K562 (cell line): ENCODE data around the gene MAP1A. TPM values are rescaled to one million over a fixed set of nuclear protein-coding genes. Genes with fewer than 3 reads are reported as not detected.
A peak's percentile ranks its signal among the peaks of the same experiment; 100 is the strongest.

Experiments used
- ATAC-seq: fragments of 200-7000 bp; cut with Tn5 transposase; 3 replicates; pipeline ENCODE4 v1.9.1; 2020; ENCODE audit warnings: moderate library complexity
- BruUV-seq: library from RNA; stranded (reverse); fragments of 400-500 nt; replicated peaks from 2 replicates; lab custom pipeline; 2021; lab: Mats Ljungman, UMichigan
- CTCF ChIA-PET: fragments of 300-600 bp; formaldehyde crosslinking; extraction: SDS; loops from one replicate; lab custom pipeline; 2021; ENCODE audit warnings: low intra/inter-chr PET ratio; lab: Yijun Ruan, JAX
- POLR2A ChIA-PET: fragments of 300-600, 350-650 bp; sonication (Branson Sonifier 250); formaldehyde crosslinking; extraction: SDS; loops from one replicate; lab custom pipeline; 2021; ENCODE audit warnings: antibody characterized with exemption, inconsistent platforms; lab: Yijun Ruan, JAX
- DNase-seq, 4 experiments: peaks; one replicate each; pipeline versions ENCODE4 v3.0.0 to v3.0.0-alpha.2; 2011 to 2018; ENCODE audit warnings: low spot score in 3 of 4, mixed read lengths in 3 of 4; ENCODE audit errors: extremely low read depth in 1 of 4
- FAIRE-seq: peaks from 2 replicates; lab custom pipeline; 2011; peaks lifted over from hg19 to GRCh38; lab: Jason Lieb, UNC
- H2AFZ ChIP-seq: 2 replicates; pipeline ENCODE4 v1.6.0; 2011; ENCODE audit warnings: low read depth, low read length, control low read depth, inconsistent platforms
- H3K27ac ChIP-seq: fragments of 200-600 bp; 3 replicates; pipeline ENCODE4 v1.8.0; 2011; ENCODE audit warnings: low read depth, mild to moderate bottlenecking, control low read depth, inconsistent platforms, low read length, moderate library complexity, mixed read lengths; ENCODE audit errors: extremely low read depth
- H3K27me3 ChIP-seq, 2 experiments: fragments of 300-600 bp in 1 of 2; 2 replicates in 1 of 2; 3 replicates in 1 of 2; pipeline versions ENCODE4 v1.6.0 to v1.8.0; 2011; ENCODE audit warnings: inconsistent platforms in 2 of 2, low read length in 2 of 2, mild to moderate bottlenecking in 1 of 2, mixed read lengths in 1 of 2, moderate library complexity in 1 of 2; ENCODE audit not compliant: control insufficient read depth in 2 of 2, insufficient read depth in 2 of 2
- H3K36me3 ChIP-seq: fragments of 300-600 bp; 3 replicates; pipeline ENCODE4 v1.8.0; 2011; ENCODE audit warnings: mild to moderate bottlenecking, low read length, inconsistent platforms; ENCODE audit not compliant: control insufficient read depth, insufficient read depth
- H3K4me1 ChIP-seq, 2 experiments: fragments of 200-600 bp in 1 of 2; replicated peaks in 1 of 2; 2 replicates in 1 of 2; 3 replicates in 1 of 2; pipeline versions ENCODE4 v1.5.1 to v1.8.0; 2011; ENCODE audit warnings: inconsistent platforms in 2 of 2, low read length in 2 of 2, mild to moderate bottlenecking in 1 of 2, mixed read lengths in 1 of 2, moderate library complexity in 1 of 2; ENCODE audit not compliant: control insufficient read depth in 2 of 2, insufficient read depth in 2 of 2
- H3K4me2 ChIP-seq: 2 replicates; pipeline ENCODE4 v1.6.1; 2011; ENCODE audit warnings: low read length, control low read depth, inconsistent platforms, mixed read lengths; ENCODE audit not compliant: insufficient read depth
- H3K4me3 ChIP-seq: fragments of 200-600 bp; sonication (generic), shearing (Covaris generic); 2 replicates; pipeline ENCODE4 v1.5.1; 2016; ENCODE audit warnings: control low read depth, inconsistent platforms
- H3K79me2 ChIP-seq: fragments of 200-600 bp; 3 replicates; pipeline ENCODE4 v1.8.0; 2011; ENCODE audit warnings: low read length, inconsistent platforms; ENCODE audit not compliant: control insufficient read depth, insufficient read depth
- H3K9ac ChIP-seq, 2 experiments: 2 replicates each; pipeline versions ENCODE4 v1.6.0 to v1.6.1; 2011; ENCODE audit warnings: low read depth in 2 of 2, low read length in 2 of 2, control low read depth in 1 of 2, inconsistent platforms in 1 of 2, mild to moderate bottlenecking in 1 of 2, mixed read lengths in 1 of 2; ENCODE audit not compliant: insufficient read depth in 1 of 2
- H3K9me1 ChIP-seq: one replicate; pipeline ENCODE4 v1.6.0; 2011; ENCODE audit warnings: inconsistent platforms, mild to moderate bottlenecking, low read length, moderate library complexity; ENCODE audit not compliant: control insufficient read depth, insufficient read depth
- H3K9me3 ChIP-seq: replicated peaks from 2 replicates; pipeline ENCODE4 v1.5.1; 2011; ENCODE audit warnings: low read depth, low read length, inconsistent platforms; ENCODE audit not compliant: control insufficient read depth, insufficient read depth
- H4K20me1 ChIP-seq: replicated peaks from 2 replicates; pipeline ENCODE4 v1.6.1; 2011; ENCODE audit warnings: low read length, inconsistent platforms, mixed read lengths; ENCODE audit not compliant: control insufficient read depth, insufficient read depth
- CCNT2 ChIP-seq: IDR thresholded peaks from 2 replicates; pipeline ENCODE4 v1.6.1; 2011; ENCODE audit warnings: borderline replicate concordance, low read depth, mild to moderate bottlenecking, moderate library complexity, mixed read lengths, low read length; ENCODE audit not compliant: insufficient read length; ENCODE audit errors: extremely low read depth
- CTBP1 ChIP-seq: fragments of 450-650 bp; IDR thresholded peaks from 2 replicates; pipeline ENCODE4 v1.6.1; 2016; ENCODE audit warnings: borderline replicate concordance
- FOXJ2 ChIP-seq: fragments of 200-800 bp; sonication (Bioruptor generic); IDR thresholded peaks from 2 replicates; pipeline ENCODE4 v1.6.1; 2016; ENCODE audit warnings: missing genetic modification characterization, missing compliant biosample characterization
- JUND ChIP-seq, 2 experiments: IDR thresholded peaks; 2 replicates in 1 of 2; 3 replicates in 1 of 2; pipeline ENCODE4 v1.6.1; 2011; ENCODE audit warnings: borderline replicate concordance in 2 of 2, low read depth in 2 of 2, low read length in 2 of 2, improper control_type of control experiment in 1 of 2, missing biosample characterization in 1 of 2, missing genetic modification characterization in 1 of 2, missing genetic modification reagents in 1 of 2
- KDM2B ChIP-seq: fragments of 250-450 bp; sonication (Bioruptor Pico); IDR thresholded peaks from 2 replicates; pipeline ENCODE4 v1.8.0; 2021; ENCODE audit warnings: mild to moderate bottlenecking, moderate library complexity
- ZNF76 ChIP-seq: fragments of 250-450 bp; sonication (Bioruptor Pico); IDR thresholded peaks from 2 replicates; pipeline ENCODE4 v1.4.0; 2020; ENCODE audit warnings: mild to moderate bottlenecking, moderate library complexity, borderline replicate concordance
- WGBS: fragments of 100-300 bp; shearing (Covaris generic); methylation state at CpG from one replicate; pipeline ENCODE4 v1.1.6; 2016; ENCODE audit warnings: low coverage, mixed read lengths; ENCODE audit not compliant: insufficient coverage; ENCODE audit errors: missing lambda C conversion rate; 5-methylcytosine and 5-hydroxymethylcytosine counted together
- in situ Hi-C: fragments of 300-500 bp; cut with MboI; formaldehyde crosslinking; loops from 4 replicates; pipeline ENCODE4 v1.15.0; 2018; ENCODE audit warnings: inconsistent platforms, mixed read lengths
- intact Hi-C: fragments of 100-400 bp; cut with micrococcal nuclease; formaldehyde crosslinking; loops from 2 replicates; pipeline ENCODE4 v1.14.2; 2022
- polyA plus RNA-seq, 8 experiments: library from polyadenylated mRNA; depleted of rRNA in 4 of 8; stranded (reverse) in 5 of 8; unstranded in 3 of 8; fragments of >200 nt; fragmentation: Nextera tagmentation in 2 of 8; fragmentation: Illumina TruSeq in 1 of 8; extraction: Ambion mirVana in 2 of 8; extraction: Trizol in 1 of 8; gene quantifications; 2 replicates each; pipeline versions ENCODE4 v1.2.1 to v1.2.3, GENCODE V29; 2011 to 2014; ENCODE audit warnings: inconsistent platforms in 1 of 8, missing spikeins in 1 of 8
- total RNA-seq, 7 experiments: library from RNA; depleted of rRNA in 6 of 7; stranded (reverse); fragments of >200 nt in 6 of 7; fragmentation: Illumina TruSeq in 2 of 7; extraction: Trizol in 2 of 7; gene quantifications; 2 replicates each; pipeline versions ENCODE4 v1.2.1 to v1.2.3, GENCODE V29; 2011 to 2021; ENCODE audit warnings: low replicate concordance in 1 of 7
- TF ChIP-seq, protein P1 (sequence below): sonication (generic); formaldehyde crosslinking; IDR thresholded peaks from 2 replicates; pipeline ENCODE4 v1.8.1; 2023; ENCODE audit warnings: mild to moderate bottlenecking, missing genetic modification reagents
- TF ChIP-seq, protein P2 (sequence below): sonication (generic); formaldehyde crosslinking; IDR thresholded peaks from 2 replicates; pipeline ENCODE4 v1.8.0; 2022; ENCODE audit warnings: mild to moderate bottlenecking, missing genetic modification reagents
- TF ChIP-seq, protein P3 (sequence below): sonication (generic); formaldehyde crosslinking; IDR thresholded peaks from 2 replicates; pipeline ENCODE4 v1.8.1; 2023; ENCODE audit warnings: mild to moderate bottlenecking, missing genetic modification reagents

MAP1A gene
- total and polyA plus RNA-seq, 9 of the 15 experiments (the other 6 are each of a cell fraction or from before 2014, with no cell fraction given), result 2.0 to 20.3 (median 7.3) TPM

DNA sequence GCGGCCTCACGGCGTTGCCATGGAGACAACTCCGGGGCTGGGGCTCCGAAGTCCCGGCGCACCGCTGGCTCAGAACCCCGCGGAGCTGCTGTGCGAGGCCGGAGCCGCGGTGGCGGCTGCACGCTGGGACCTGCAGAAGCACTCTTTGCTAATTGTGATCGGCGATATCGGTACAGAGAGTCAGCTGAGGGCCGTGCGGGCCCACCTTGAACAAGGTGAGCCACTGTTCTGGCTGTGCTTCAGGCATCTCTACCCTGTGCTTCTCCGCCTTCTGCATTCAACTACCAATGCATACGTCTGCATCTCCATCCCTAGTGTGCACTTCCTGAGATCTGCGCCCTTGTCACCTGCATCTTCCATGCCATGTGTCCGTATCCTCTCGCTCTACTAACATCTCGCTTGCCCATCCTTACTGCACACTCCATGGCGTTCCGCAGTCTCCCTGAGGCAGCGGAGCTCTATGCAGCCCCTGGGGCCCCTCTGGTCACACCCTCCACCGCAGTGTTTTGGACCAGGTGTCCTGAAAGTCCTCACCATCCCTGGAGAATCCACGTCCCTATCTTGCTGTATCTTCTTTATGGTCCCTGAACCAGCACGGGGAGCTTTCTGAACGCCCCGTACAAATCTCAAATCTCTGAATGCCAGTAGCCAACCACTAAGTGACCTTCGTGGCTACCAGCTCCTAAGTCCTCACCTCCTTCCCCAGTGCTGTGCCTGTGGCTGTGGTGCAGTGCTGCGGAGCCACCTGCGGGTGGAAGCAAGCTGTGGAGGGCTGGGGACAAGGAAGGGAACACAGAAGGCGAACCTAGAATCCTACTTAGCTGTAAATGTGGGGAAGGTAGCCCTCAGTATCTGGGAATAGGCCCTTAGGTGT is 6.2 kb upstream of the MAP1A start:
- Histone ChIP-seq H4K20me1 (peaks cover 3% of the 10 kb centered on the region; the same call in 1 of the 2 replicates), H3K9me1 (no peaks in the 10 kb centered on the region), H3K4me3 (peak overlapping the region; percentile 58), H3K36me3 (no peaks in the 10 kb centered on the region), H3K9me3 (no peaks in the 10 kb centered on the region), H3K9ac (peak overlapping the region in 1 of 2 experiments; percentile 83; a peak in 2 of 4 replicates), H3K4me2 (peak overlapping the region; percentile 90), H3K4me1 (peaks cover 26 to 60% of the 10 kb centered on the region in 2 experiments), H3K79me2 (peaks cover 8% of the 10 kb centered on the region; the same call in 2 of the 3 replicates), H2AFZ (peak overlapping the region; percentile 84), H3K27ac (no peak overlapping the region), H3K27me3 (no peaks in the 10 kb centered on the region)
- no TSS peak for BruUV-seq
- WGBS, result 16% methylated on average over 39 of the region's 39 CpGs
- FAIRE-seq (no peak), ATAC-seq (peak; percentile 55), DNase-seq (peak in 3 of 4 experiments; percentile 25 to 74 (median 43))
- in situ Hi-C loops (no loop called here), intact Hi-C loops (loop anchor here (2.0 to 5.0 kb wide), 2 partner anchors 28 to 139 kb away; partner anchors contain the start of genes TUBGCP4 and ZSCAN29)
- ChIA-PET POLR2A (interaction anchor here (0.9 to 9.1 kb wide), 9 partner anchors 11 to 94 kb away, joined by 3 to 63 read pairs (median 6); partner anchors contain the start of gene TP53BP1), CTCF (interaction anchor here (0.7 to 1.2 kb wide), 4 partner anchors 13 to 161 kb away, joined by 3 to 8 read pairs (median 4); partner anchors contain the start of gene ZSCAN29)
- peak; percentile 48; the same call in 1 of the 2 replicates for TF ChIP-seq CTBP1
- peak; percentile 23 for TF ChIP-seq CCNT2
- TF ChIP-seq, protein P1, sequence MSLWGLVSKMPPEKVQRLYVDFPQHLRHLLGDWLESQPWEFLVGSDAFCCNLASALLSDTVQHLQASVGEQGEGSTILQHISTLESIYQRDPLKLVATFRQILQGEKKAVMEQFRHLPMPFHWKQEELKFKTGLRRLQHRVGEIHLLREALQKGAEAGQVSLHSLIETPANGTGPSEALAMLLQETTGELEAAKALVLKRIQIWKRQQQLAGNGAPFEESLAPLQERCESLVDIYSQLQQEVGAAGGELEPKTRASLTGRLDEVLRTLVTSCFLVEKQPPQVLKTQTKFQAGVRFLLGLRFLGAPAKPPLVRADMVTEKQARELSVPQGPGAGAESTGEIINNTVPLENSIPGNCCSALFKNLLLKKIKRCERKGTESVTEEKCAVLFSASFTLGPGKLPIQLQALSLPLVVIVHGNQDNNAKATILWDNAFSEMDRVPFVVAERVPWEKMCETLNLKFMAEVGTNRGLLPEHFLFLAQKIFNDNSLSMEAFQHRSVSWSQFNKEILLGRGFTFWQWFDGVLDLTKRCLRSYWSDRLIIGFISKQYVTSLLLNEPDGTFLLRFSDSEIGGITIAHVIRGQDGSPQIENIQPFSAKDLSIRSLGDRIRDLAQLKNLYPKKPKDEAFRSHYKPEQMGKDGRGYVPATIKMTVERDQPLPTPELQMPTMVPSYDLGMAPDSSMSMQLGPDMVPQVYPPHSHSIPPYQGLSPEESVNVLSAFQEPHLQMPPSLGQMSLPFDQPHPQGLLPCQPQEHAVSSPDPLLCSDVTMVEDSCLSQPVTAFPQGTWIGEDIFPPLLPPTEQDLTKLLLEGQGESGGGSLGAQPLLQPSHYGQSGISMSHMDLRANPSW (CRISPR knock-in tag), result 0 out of 2 replicates have a peak, but pooled peaks have one; percentile 37
- peak; percentile 41; the same call in 1 of the 2 replicates for TF ChIP-seq JUND (IDR thresholded peaks at IDR 0.05; ENCODE audit: borderline replicate concordance, low read depth, low read length)
- TF ChIP-seq JUND (tag; IDR thresholded peaks at IDR 0.05; ENCODE audit: borderline replicate concordance, low read depth, low read length), result peak; percentile 36; the same call in 1 of the 3 replicates
- TF ChIP-seq, protein P2, sequence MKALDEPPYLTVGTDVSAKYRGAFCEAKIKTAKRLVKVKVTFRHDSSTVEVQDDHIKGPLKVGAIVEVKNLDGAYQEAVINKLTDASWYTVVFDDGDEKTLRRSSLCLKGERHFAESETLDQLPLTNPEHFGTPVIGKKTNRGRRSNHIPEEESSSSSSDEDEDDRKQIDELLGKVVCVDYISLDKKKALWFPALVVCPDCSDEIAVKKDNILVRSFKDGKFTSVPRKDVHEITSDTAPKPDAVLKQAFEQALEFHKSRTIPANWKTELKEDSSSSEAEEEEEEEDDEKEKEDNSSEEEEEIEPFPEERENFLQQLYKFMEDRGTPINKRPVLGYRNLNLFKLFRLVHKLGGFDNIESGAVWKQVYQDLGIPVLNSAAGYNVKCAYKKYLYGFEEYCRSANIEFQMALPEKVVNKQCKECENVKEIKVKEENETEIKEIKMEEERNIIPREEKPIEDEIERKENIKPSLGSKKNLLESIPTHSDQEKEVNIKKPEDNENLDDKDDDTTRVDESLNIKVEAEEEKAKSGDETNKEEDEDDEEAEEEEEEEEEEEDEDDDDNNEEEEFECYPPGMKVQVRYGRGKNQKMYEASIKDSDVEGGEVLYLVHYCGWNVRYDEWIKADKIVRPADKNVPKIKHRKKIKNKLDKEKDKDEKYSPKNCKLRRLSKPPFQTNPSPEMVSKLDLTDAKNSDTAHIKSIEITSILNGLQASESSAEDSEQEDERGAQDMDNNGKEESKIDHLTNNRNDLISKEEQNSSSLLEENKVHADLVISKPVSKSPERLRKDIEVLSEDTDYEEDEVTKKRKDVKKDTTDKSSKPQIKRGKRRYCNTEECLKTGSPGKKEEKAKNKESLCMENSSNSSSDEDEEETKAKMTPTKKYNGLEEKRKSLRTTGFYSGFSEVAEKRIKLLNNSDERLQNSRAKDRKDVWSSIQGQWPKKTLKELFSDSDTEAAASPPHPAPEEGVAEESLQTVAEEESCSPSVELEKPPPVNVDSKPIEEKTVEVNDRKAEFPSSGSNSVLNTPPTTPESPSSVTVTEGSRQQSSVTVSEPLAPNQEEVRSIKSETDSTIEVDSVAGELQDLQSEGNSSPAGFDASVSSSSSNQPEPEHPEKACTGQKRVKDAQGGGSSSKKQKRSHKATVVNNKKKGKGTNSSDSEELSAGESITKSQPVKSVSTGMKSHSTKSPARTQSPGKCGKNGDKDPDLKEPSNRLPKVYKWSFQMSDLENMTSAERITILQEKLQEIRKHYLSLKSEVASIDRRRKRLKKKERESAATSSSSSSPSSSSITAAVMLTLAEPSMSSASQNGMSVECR, result no peak
- TF ChIP-seq KDM2B (CRISPR knock-in tag), result peak; percentile 93; the same call in 1 of the 2 replicates
- TF ChIP-seq, protein P3, sequence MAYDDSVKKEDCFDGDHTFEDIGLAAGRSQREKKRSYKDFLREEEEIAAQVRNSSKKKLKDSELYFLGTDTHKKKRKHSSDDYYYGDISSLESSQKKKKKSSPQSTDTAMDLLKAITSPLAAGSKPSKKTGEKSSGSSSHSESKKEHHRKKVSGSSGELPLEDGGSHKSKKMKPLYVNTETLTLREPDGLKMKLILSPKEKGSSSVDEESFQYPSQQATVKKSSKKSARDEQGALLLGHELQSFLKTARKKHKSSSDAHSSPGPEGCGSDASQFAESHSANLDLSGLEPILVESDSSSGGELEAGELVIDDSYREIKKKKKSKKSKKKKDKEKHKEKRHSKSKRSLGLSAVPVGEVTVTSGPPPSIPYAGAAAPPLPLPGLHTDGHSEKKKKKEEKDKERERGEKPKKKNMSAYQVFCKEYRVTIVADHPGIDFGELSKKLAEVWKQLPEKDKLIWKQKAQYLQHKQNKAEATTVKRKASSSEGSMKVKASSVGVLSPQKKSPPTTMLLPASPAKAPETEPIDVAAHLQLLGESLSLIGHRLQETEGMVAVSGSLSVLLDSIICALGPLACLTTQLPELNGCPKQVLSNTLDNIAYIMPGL (CRISPR knock-in tag), result no peak
- TF ChIP-seq ZNF76 (CRISPR knock-in tag), result no peak
- no peak for TF ChIP-seq FOXJ2 (tag)
